Natural killer cell (primary cell): ENCODE results near the gene CCDC157. TPM values are rescaled to one million over a fixed set of nuclear protein-coding genes. Genes with fewer than 3 reads are reported as not detected.

Experiments used
- ATAC-seq, 3 donors: fragments of 150-1000 bp in 2 of 3; fragments of 200-7000 bp in 1 of 3; cut with Tn5 transposase; 1 replicate in 1 of 3; 2 replicates in 2 of 3; pipeline ENCODE4 v1.10.0; 2021; ENCODE audit warnings: mild to moderate bottlenecking in 2 of 3, moderate library complexity in 2 of 3
- DNase-seq, 2 donors: peaks; one replicate each; pipeline versions ENCODE4 v3.0.0 to v3.0.0-alpha.2; 2013 to 2021; ENCODE audit warnings: mixed read lengths in 1 of 2
- H3K27ac ChIP-seq: one replicate; pipeline ENCODE4 v1.5.1; 2013; ENCODE audit warnings: mild to moderate bottlenecking, low read length
- H3K27me3 ChIP-seq: one replicate; pipeline ENCODE4 v1.6.1; 2013; ENCODE audit warnings: low read length; ENCODE audit not compliant: control insufficient read depth, insufficient read depth
- H3K36me3 ChIP-seq: one replicate; pipeline ENCODE4 v1.6.1; 2013; ENCODE audit warnings: low read length; ENCODE audit not compliant: control insufficient read depth, insufficient read depth
- H3K4me1 ChIP-seq: one replicate; pipeline ENCODE4 v1.6.1; 2013; ENCODE audit warnings: low read length; ENCODE audit not compliant: control insufficient read depth, insufficient read depth
- H3K4me3 ChIP-seq: one replicate; pipeline ENCODE4 v1.5.1; 2013; ENCODE audit warnings: low read length
- H3K9me3 ChIP-seq: one replicate; pipeline ENCODE4 v1.6.1; 2013; ENCODE audit warnings: low read length; ENCODE audit not compliant: control insufficient read depth, insufficient read depth
- H3K27ac Mint-ChIP-seq, 2 donors: one replicate each; pipeline ENCODE4 v1.8.0; 2022; ENCODE audit warnings: mild to moderate bottlenecking in 2 of 2, mixed read lengths in 2 of 2, moderate library complexity in 1 of 2
- H3K27me3 Mint-ChIP-seq, 2 donors: one replicate each; pipeline ENCODE4 v1.8.0; 2022; ENCODE audit warnings: low read depth in 2 of 2, mixed read lengths in 2 of 2
- H3K36me3 Mint-ChIP-seq: one replicate; pipeline ENCODE4 v1.8.0; 2022; ENCODE audit warnings: mixed read lengths
- H3K4me1 Mint-ChIP-seq, 2 donors: one replicate each; pipeline ENCODE4 v1.8.0; 2022; ENCODE audit warnings: mixed read lengths in 2 of 2
- H3K4me3 Mint-ChIP-seq: one replicate; pipeline ENCODE4 v1.8.0; 2022; ENCODE audit warnings: mild to moderate bottlenecking, moderate library complexity, mixed read lengths
- H3K9me3 Mint-ChIP-seq, 2 donors: one replicate each; pipeline ENCODE4 v1.8.0; 2022; ENCODE audit warnings: mixed read lengths in 2 of 2
- CTCF ChIP-seq: fragments of 200-600 bp; IDR thresholded peaks from one replicate; pipeline ENCODE4 v1.8.0; 2022; ENCODE audit warnings: antibody characterized with exemption
- WGBS: methylation state at CpG from one replicate; pipeline ENCODE4 v1.1.7; 2013; ENCODE audit warnings: missing lambda C conversion rate; ENCODE audit not compliant: insufficient coverage; 5-methylcytosine and 5-hydroxymethylcytosine counted together
- intact Hi-C: fragments of 100-400 bp; cut with micrococcal nuclease; formaldehyde crosslinking; loops from one replicate; pipeline ENCODE4 v1.14.2; 2022
- total RNA-seq, 4 donors: library from RNA; stranded (reverse); fragments of 120-200 nt in 1 of 4; gene quantifications; one replicate each; pipeline versions ENCODE4 v1.2.3 to v1.2.4, GENCODE V29; 2013 to 2022

The CCDC157 gene
- total RNA-seq, 3 donors from 2014 or later (not counting 1 experiment from before 2014, with no cell fraction given), result 7.7 to 9.7 (median 8.4) TPM

GRCh38 chr22:30408388-30409102 lies 51.7 kb downstream of the CCDC157 start:
- Histone ChIP-seq H3K27me3 (no peaks in the 10 kb centered on the region), H3K27ac (no peak overlapping the region), H3K4me3 (no peak overlapping the region), H3K36me3 (no peaks in the 10 kb centered on the region), H3K9me3 (no peaks in the 10 kb centered on the region), H3K4me1 (no peaks in the 10 kb centered on the region)
- H3K27me3 Mint-ChIP-seq, result no peaks in the 10 kb centered on the region
- H3K36me3 Mint-ChIP-seq, result no peaks in the 10 kb centered on the region
- no peak for TF ChIP-seq CTCF
- intact Hi-C loops, result no loop called here
- no peaks in the 10 kb centered on the region for H3K4me1 Mint-ChIP-seq
- H3K9me3 Mint-ChIP-seq, result no peaks in the 10 kb centered on the region
- ATAC-seq (no peak), DNase-seq (no peak)
- H3K4me3 Mint-ChIP-seq, result no peak overlapping the region
- H3K27ac Mint-ChIP-seq, result no peak overlapping the region
- 82% methylated on average over 13 of the region's 13 CpGs for WGBS

- intact Hi-C loops, result no loop called here
- no peak for DNase-seq
- Histone ChIP-seq H3K27me3 (no peaks in the 10 kb centered on the region), H3K9me3 (no peaks in the 10 kb centered on the region), H3K4me3 (no peak overlapping the region), H3K36me3 (peaks cover 4% of the 10 kb centered on the region), H3K27ac (no peak overlapping the region), H3K4me1 (no peaks in the 10 kb centered on the region)
- Mint-ChIP-seq H3K4me3 (no peak overlapping the region), H3K36me3 (no peaks in the 10 kb centered on the region), H3K4me1 (no peaks in the 10 kb centered on the region), H3K27ac (no peak overlapping the region), H3K27me3 (no peaks in the 10 kb centered on the region), H3K9me3 (no peaks in the 10 kb centered on the region)
- TF ChIP-seq CTCF, result no peak
- WGBS, result 89% methylated on average over 3 of the region's 3 CpGs
- no peak for ATAC-seq
These were observed 55.0 kb downstream of the CCDC157 start for GRCh38 chr22:30411780-30412179.

GRCh38 chr22:30413001-30413400 lies 56.2 kb downstream of the CCDC157 start:
- intact Hi-C loops, result no loop called here
- Histone ChIP-seq H3K9me3 (no peaks in the 10 kb centered on the region), H3K4me3 (no peak overlapping the region), H3K4me1 (no peaks in the 10 kb centered on the region), H3K27ac (no peak overlapping the region), H3K27me3 (no peaks in the 10 kb centered on the region), H3K36me3 (peaks cover 4% of the 10 kb centered on the region)
- WGBS, result 96% methylated on average over 4 of the region's 4 CpGs
- Mint-ChIP-seq H3K4me1 (no peaks in the 10 kb centered on the region), H3K9me3 (no peaks in the 10 kb centered on the region), H3K36me3 (no peaks in the 10 kb centered on the region), H3K27me3 (no peaks in the 10 kb centered on the region), H3K4me3 (no peak overlapping the region), H3K27ac (no peak overlapping the region)
- TF ChIP-seq CTCF, result no peak
- no peak for ATAC-seq
- no peak for DNase-seq
